Naive thymus-derived CD8-positive, alpha-beta T cell (primary cell): ENCODE data around the gene ABHD2. TPM values are rescaled to one million over a fixed set of nuclear protein-coding genes. Genes with fewer than 3 reads are reported as not detected.

Source experiments
- ATAC-seq, 2 donors: fragments of 150-1000 bp; cut with Tn5 transposase in 1 of 2; sonication (Bioruptor Pico), chemical (Tn5 transposase) in 1 of 2; 1 replicate in 1 of 2; 2 replicates in 1 of 2; pipeline ENCODE4 v1.10.0; 2021; ENCODE audit warnings: mild to moderate bottlenecking in 2 of 2, moderate library complexity in 2 of 2
- POLR2A ChIA-PET: fragments of 350-600 bp; sonication (Branson Sonifier 250); formaldehyde crosslinking; loops from one replicate; lab custom pipeline; 2021; ENCODE audit warnings: antibody characterized with exemption; lab: Charles Lee
- DNase-seq, 10 donors: peaks; one replicate each; pipeline versions ENCODE4 v3.0.0 to v3.0.0-alpha.2; 2020 to 2022
- H3K27ac Mint-ChIP-seq, 10 donors: one replicate each; pipeline ENCODE4 v1.8.0; 2020 to 2022; ENCODE audit warnings: mild to moderate bottlenecking in 10 of 10, mixed read lengths in 10 of 10, moderate library complexity in 4 of 10, inconsistent platforms in 1 of 10
- H3K27me3 Mint-ChIP-seq, 5 donors: one replicate each; pipeline ENCODE4 v1.8.0; 2021 to 2022; ENCODE audit warnings: mixed read lengths in 5 of 5
- H3K36me3 Mint-ChIP-seq, 3 donors: one replicate each; pipeline ENCODE4 v1.8.0; 2020 to 2022; ENCODE audit warnings: mixed read lengths in 3 of 3, mild to moderate bottlenecking in 2 of 3, inconsistent platforms in 1 of 3
- H3K4me1 Mint-ChIP-seq, 4 donors: one replicate each; pipeline ENCODE4 v1.8.0; 2021 to 2022; ENCODE audit warnings: mixed read lengths in 4 of 4
- H3K4me3 Mint-ChIP-seq, 10 donors: one replicate each; pipeline ENCODE4 v1.8.0; 2020 to 2022; ENCODE audit warnings: mild to moderate bottlenecking in 10 of 10, mixed read lengths in 10 of 10, moderate library complexity in 6 of 10, inconsistent platforms in 1 of 10
- H3K9me3 Mint-ChIP-seq, 9 donors: one replicate each; pipeline ENCODE4 v1.8.0; 2020 to 2022; ENCODE audit warnings: mixed read lengths in 9 of 9, mild to moderate bottlenecking in 3 of 9, inconsistent platforms in 1 of 9, moderate library complexity in 1 of 9
- polyA plus RNA-seq, 3 donors: library from polyadenylated mRNA; unstranded; fragments of 300-500 nt; fragmentation: Illumina TruSeq; gene quantifications; one replicate each; pipeline ENCODE4 v1.2.3, GENCODE V29; 2021
- total RNA-seq, 8 experiments: library from RNA in 2 of 8; stranded (reverse) in 2 of 8; gene quantifications; one replicate each; pipeline ENCODE4 v1.2.3 and lab custom pipeline; 2021 to 2026

ABHD2 gene
- total and polyA plus RNA-seq, 5 experiments from 2014 or later, result 14.0 to 49.9 (median 17.1) TPM

- Mint-ChIP-seq H3K36me3 (no peaks in the 10 kb centered on the region), H3K27ac (peak overlapping the region in 1 of 10 donors; percentile 60), H3K4me1 (peaks cover 3 to 6% (median 6%) of the 10 kb centered on the region in 4 donors), H3K4me3 (no peak overlapping the region), H3K27me3 (peaks cover 0 to 3% (median 0%) of the 10 kb centered on the region in 5 donors), H3K9me3 (peaks cover 0 to 1% (median 0%) of the 10 kb centered on the region in 9 donors)
- no peak for DNase-seq
- POLR2A ChIA-PET, result interaction anchor here (0.7 to 1.2 kb wide), 4 partner anchors 30 to 179 kb away, joined by 3 to 4 read pairs (median 3); partner anchors contain the start of gene ABHD2
- no peak for ATAC-seq
These were observed 29.9 kb upstream of the ABHD2 start for GRCh38 chr15:89058376-89058775.

GRCh38 chr15:89058876-89059405 is 29.3 kb upstream of the ABHD2 start:
- ATAC-seq, result no peak
- peaks cover 0 to 3% (median 0%) of the 10 kb centered on the region in 5 donors for H3K27me3 Mint-ChIP-seq
- H3K4me1 Mint-ChIP-seq, result peaks cover 3 to 6% (median 6%) of the 10 kb centered on the region in 4 donors
- H3K9me3 Mint-ChIP-seq, result no peaks in the 10 kb centered on the region
- no peaks in the 10 kb centered on the region for H3K36me3 Mint-ChIP-seq
- H3K27ac Mint-ChIP-seq, result peak overlapping the region in 2 of 10 donors; percentile 22 to 38
- POLR2A ChIA-PET, result interaction anchor here (1.2 kb wide), 1 partner anchor 29 kb away, joined by 3 read pairs; the partner anchor contains the start of gene ABHD2
- H3K4me3 Mint-ChIP-seq, result no peak overlapping the region
- no peak for DNase-seq

- Mint-ChIP-seq H3K4me3 (no peak overlapping the region), H3K9me3 (peaks cover 7 to 33% (median 26%) of the 10 kb centered on the region in 9 donors), H3K4me1 (peaks cover 0 to 11% (median 0%) of the 10 kb centered on the region in 4 donors), H3K36me3 (peaks cover 0 to 27% (median 10%) of the 10 kb centered on the region in 3 donors), H3K27ac (no peak overlapping the region), H3K27me3 (peaks cover 0 to 3% (median 0%) of the 10 kb centered on the region in 5 donors)
- no peak for DNase-seq
- ATAC-seq, result no peak
- POLR2A ChIA-PET, result no interaction called here
These were observed 22.0 kb upstream of the ABHD2 start for GRCh38 chr15:89066280-89066679.

GRCh38 chr15:89067751-89068150 is 20.5 kb upstream of the ABHD2 start:
- no peak for DNase-seq
- H3K4me1 Mint-ChIP-seq, result peaks cover 0 to 11% (median 0%) of the 10 kb centered on the region in 4 donors
- H3K27me3 Mint-ChIP-seq, result peaks cover 0 to 3% (median 0%) of the 10 kb centered on the region in 5 donors
- H3K4me3 Mint-ChIP-seq, result no peak overlapping the region
- POLR2A ChIA-PET, result no interaction called here
- no peak overlapping the region for H3K27ac Mint-ChIP-seq
- peaks cover 0 to 27% (median 10%) of the 10 kb centered on the region in 3 donors for H3K36me3 Mint-ChIP-seq
- no peak for ATAC-seq
- H3K9me3 Mint-ChIP-seq, result peaks cover 7 to 33% (median 26%) of the 10 kb centered on the region in 9 donors

- H3K4me1 Mint-ChIP-seq, result peaks cover 0 to 11% (median 0%) of the 10 kb centered on the region in 4 donors
- peaks cover 0 to 3% (median 0%) of the 10 kb centered on the region in 5 donors for H3K27me3 Mint-ChIP-seq
- no peak overlapping the region for H3K27ac Mint-ChIP-seq
- H3K36me3 Mint-ChIP-seq, result peaks cover 0 to 27% (median 10%) of the 10 kb centered on the region in 3 donors
- H3K4me3 Mint-ChIP-seq, result no peak overlapping the region
- no peak for DNase-seq
- ATAC-seq, result no peak
- POLR2A ChIA-PET, result no interaction called here
- H3K9me3 Mint-ChIP-seq, result peaks cover 7 to 33% (median 26%) of the 10 kb centered on the region in 9 donors
These were observed 19.9 kb upstream of the ABHD2 start for GRCh38 chr15:89068325-89068784.

GRCh38 chr15:89070197-89071124 is 17.8 kb upstream of the ABHD2 start:
- Mint-ChIP-seq H3K4me3 (no peak overlapping the region), H3K27me3 (peaks cover 0 to 5% (median 0%) of the 10 kb centered on the region in 5 donors), H3K36me3 (peaks cover 0 to 27% (median 10%) of the 10 kb centered on the region in 3 donors), H3K27ac (no peak overlapping the region), H3K4me1 (peaks cover 0 to 11% (median 2%) of the 10 kb centered on the region in 4 donors), H3K9me3 (peaks cover 7 to 32% (median 26%) of the 10 kb centered on the region in 9 donors)
- no peak for ATAC-seq
- POLR2A ChIA-PET, result no interaction called here
- no peak for DNase-seq

GRCh38 chr15:89071471-89071870 is 16.8 kb upstream of the ABHD2 start:
- POLR2A ChIA-PET, result interaction anchor here (0.6 kb wide), 1 partner anchor 22 kb away, joined by 3 read pairs; no protein-coding TSS in a partner anchor
- no peak for ATAC-seq
- no peak for DNase-seq
- Mint-ChIP-seq H3K27me3 (peaks cover 0 to 5% (median 0%) of the 10 kb centered on the region in 5 donors), H3K4me1 (peaks cover 0 to 11% (median 2%) of the 10 kb centered on the region in 4 donors), H3K9me3 (peaks cover 4 to 22% (median 16%) of the 10 kb centered on the region in 9 donors), H3K27ac (no peak overlapping the region), H3K4me3 (no peak overlapping the region), H3K36me3 (peaks cover 0 to 19% (median 8%) of the 10 kb centered on the region in 3 donors)

- H3K27me3 Mint-ChIP-seq, result peaks cover 0 to 5% (median 0%) of the 10 kb centered on the region in 5 donors
- ATAC-seq (no peak), DNase-seq (no peak)
- H3K27ac Mint-ChIP-seq, result peak overlapping the region in 1 of 10 donors; percentile 46
- H3K9me3 Mint-ChIP-seq, result peaks cover 0 to 15% (median 10%) of the 10 kb centered on the region in 9 donors
- no peak overlapping the region for H3K4me3 Mint-ChIP-seq
- H3K36me3 Mint-ChIP-seq, result peaks cover 0 to 10% (median 4%) of the 10 kb centered on the region in 3 donors
- peaks cover 0 to 11% (median 2%) of the 10 kb centered on the region in 4 donors for H3K4me1 Mint-ChIP-seq
- POLR2A ChIA-PET, result interaction anchor here (0.6 to 1.1 kb wide), 2 partner anchors 16 to 21 kb away, joined by 3 to 5 read pairs; partner anchors contain the start of gene ABHD2
These were observed 15.9 kb upstream of the ABHD2 start for GRCh38 chr15:89072277-89072869.

- ATAC-seq, result no peak
These were observed 13.7 kb upstream of the ABHD2 start for GRCh38 chr15:89074402-89075012.

GRCh38 chr15:89075101-89075640 is 13.1 kb upstream of the ABHD2 start:
- Mint-ChIP-seq H3K4me3 (no peak overlapping the region), H3K27ac (peak overlapping the region in 1 of 10 donors; percentile 10), H3K27me3 (peaks cover 0 to 5% (median 0%) of the 10 kb centered on the region in 5 donors), H3K4me1 (peaks cover 0 to 3% (median 0%) of the 10 kb centered on the region in 4 donors), H3K36me3 (no peaks in the 10 kb centered on the region), H3K9me3 (no peaks in the 10 kb centered on the region)
- ATAC-seq (no peak), DNase-seq (no peak)
- POLR2A ChIA-PET, result no interaction called here

More at GRCh38 chr15:89074402-89075012, 13.7 kb upstream of the ABHD2 start:
- POLR2A ChIA-PET, result interaction anchor here (0.6 kb wide), 1 partner anchor 9 kb away, joined by 3 read pairs; no protein-coding TSS in a partner anchor
- peak overlapping the region in 1 of 10 donors; percentile 10 for H3K27ac Mint-ChIP-seq
- H3K9me3 Mint-ChIP-seq, result no peaks in the 10 kb centered on the region
- H3K27me3 Mint-ChIP-seq, result peaks cover 0 to 5% (median 0%) of the 10 kb centered on the region in 5 donors
- no peaks in the 10 kb centered on the region for H3K36me3 Mint-ChIP-seq
- DNase-seq, result no peak
- no peak overlapping the region for H3K4me3 Mint-ChIP-seq
- peaks cover 0 to 3% (median 0%) of the 10 kb centered on the region in 4 donors for H3K4me1 Mint-ChIP-seq

- Mint-ChIP-seq H3K27me3 (peaks cover 0 to 4% (median 0%) of the 10 kb centered on the region in 5 donors), H3K4me1 (peaks cover 0 to 3% (median 0%) of the 10 kb centered on the region in 4 donors), H3K9me3 (no peaks in the 10 kb centered on the region), H3K36me3 (no peaks in the 10 kb centered on the region), H3K4me3 (no peak overlapping the region), H3K27ac (no peak overlapping the region)
- DNase-seq (no peak), ATAC-seq (no peak)
- POLR2A ChIA-PET, result no interaction called here
These were observed 12.4 kb upstream of the ABHD2 start for GRCh38 chr15:89075846-89076245.
